Glomerular endothelial cell (primary cell): ENCODE data around the gene TBC1D10B. TPM values are rescaled to one million over a fixed set of nuclear protein-coding genes. Genes with fewer than 3 reads are reported as not detected.
A peak's percentile ranks its signal among the peaks of the same experiment; 100 is the strongest.

Experiments
- DNase-seq: peaks from one replicate; pipeline ENCODE4 v3.0.0-alpha.2; 2011; ENCODE audit warnings: low read depth, low spot score; ENCODE audit errors: extremely low read depth
- total RNA-seq: library from RNA; depleted of rRNA; stranded (reverse); fragments of >200 nt; gene quantifications from 2 replicates; pipeline ENCODE4 v1.2.3, GENCODE V29; 2015

Gene TBC1D10B
- total RNA-seq: 47.8 and 61.4 TPM in 2 replicates

DNA sequence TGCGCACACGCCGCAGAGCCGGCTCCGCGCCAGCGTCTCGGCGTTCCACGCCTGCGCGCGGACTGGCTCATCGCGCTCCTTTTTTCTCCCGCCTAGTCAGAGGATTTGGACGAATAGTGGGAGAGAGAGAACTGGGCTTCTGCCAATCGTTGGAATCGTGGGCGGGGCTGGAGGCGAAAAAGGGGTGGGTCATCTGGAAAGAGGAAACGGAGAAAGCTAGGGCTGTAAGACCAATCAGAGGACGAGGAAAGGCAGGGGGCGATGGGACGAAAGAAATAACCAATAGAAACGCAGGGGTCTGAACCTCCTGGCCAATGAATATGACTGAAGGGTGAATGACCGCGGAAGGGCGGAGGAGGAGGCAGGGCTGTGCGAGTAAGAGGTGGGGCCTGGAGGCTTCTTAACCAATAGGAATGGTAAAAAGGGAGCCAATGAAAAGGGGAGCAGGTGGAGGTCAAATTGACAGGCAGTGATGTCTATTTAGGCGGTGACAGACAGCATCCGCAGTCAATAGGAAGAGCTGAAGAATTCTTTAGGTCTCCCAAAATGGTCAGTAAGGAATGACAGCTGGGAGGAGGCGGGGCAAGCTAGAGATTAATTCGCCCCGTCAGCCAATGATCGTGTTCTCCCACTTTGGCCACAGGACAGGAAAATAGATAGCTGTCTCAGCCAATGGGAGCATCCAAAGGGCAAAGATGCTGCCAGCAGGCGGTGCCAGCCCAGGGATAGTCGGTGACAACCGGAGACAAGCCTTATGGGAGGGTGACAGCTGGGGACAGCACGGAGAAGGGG lies at the start of gene TBC1D10B:
Gene TBC1D10B (minus strand): TSS at position 39 of the 792 bp plus-strand sequence. CDS start 311 bp downstream, outside the sequence.
- DNase-seq: peak; percentile 100

GRCh38 chr16:30418350-30419181 lies 48.3 kb upstream of the TBC1D10B start:
- DNase-seq: no peak

DNA sequence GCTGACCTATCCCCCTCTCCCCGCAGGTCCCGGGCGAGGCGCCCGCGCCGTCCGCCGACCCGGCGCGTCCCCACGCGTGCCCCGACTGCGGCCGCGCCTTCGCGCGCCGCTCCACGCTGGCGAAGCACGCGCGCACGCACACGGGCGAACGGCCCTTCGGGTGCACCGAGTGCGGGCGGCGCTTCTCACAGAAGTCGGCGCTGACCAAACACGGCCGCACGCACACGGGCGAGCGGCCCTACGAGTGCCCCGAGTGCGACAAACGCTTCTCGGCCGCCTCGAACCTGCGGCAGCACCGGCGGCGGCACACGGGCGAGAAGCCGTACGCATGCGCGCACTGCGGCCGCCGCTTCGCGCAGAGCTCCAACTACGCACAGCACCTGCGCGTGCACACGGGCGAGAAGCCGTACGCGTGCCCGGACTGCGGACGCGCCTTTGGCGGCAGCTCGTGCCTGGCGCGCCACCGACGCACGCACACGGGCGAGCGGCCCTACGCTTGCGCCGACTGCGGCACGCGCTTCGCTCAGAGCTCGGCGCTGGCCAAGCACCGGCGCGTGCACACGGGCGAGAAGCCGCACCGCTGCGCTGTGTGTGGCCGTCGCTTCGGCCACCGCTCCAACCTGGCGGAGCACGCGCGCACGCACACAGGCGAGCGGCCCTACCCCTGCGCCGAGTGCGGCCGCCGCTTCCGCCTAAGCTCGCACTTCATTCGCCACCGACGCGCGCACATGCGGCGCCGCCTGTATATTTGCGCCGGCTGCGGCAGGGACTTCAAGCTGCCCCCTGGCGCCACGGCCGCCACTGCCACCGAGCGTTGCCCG lies 47.4 kb upstream of the TBC1D10B start:
- DNase-seq: no peak

GRCh38 chr16:30416624-30417528 lies 46.6 kb upstream of the TBC1D10B start:
- no peak for DNase-seq

GRCh38 chr16:30416047-30416603 lies 45.8 kb upstream of the TBC1D10B start:
- DNase-seq: no peak

DNA sequence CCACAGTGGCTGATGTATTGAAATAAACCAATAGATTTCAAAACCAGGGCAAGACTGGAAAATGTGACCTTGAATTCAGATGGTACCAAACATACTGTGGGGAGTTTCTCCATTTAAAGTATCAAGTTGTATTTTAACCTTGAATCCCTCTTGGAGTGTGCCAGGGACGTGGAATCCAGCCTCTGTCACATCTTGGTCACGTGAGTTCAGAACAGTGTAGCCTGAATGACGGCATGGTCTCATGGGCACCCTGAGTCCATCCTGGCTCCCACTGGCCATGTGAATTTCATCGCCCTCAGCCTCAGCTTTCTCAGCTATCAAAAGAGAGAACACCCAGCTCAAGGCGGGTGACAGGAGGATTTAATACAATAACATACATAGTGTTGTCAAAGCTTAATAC lies 43.9 kb upstream of the TBC1D10B start:
- no peak for DNase-seq

DNA sequence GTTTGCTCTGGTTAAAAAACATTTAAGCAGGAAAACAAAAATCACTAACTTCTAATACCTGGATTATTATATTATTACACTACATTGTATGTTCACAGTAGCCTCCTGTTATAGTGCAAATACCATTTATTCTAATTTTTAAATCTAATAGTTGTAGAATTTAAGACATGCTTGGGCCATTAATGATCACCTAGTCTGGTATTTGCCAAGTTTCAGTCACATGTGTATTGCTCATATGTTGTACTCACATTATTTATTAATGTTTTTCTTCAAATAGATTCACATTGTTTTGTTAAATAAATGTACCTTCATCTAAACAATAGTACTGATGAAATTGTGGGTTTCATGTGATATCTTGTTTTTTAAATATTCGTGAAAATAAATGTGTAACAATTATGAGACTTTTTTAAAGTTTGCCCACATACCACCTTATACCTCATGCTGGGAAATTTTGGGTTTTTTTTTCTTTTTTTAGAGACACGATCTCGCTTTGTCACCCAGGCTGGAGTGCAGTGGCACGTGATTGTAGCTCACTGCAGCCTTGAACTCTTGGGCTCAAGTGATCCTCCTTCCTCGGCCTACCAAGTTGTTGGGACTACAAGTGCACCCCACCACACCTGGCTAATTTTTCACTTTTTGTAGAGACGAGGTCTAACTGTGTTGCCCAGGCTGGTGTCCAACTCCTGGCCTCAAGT lies 43.0 kb upstream of the TBC1D10B start:
- no peak for DNase-seq

GRCh38 chr16:30409125-30410060 lies 39.1 kb upstream of the TBC1D10B start:
- DNase-seq: no peak

- DNase-seq: no peak
Measured at GRCh38 chr16:30407804-30408534, 37.7 kb upstream of the TBC1D10B start.

DNA sequence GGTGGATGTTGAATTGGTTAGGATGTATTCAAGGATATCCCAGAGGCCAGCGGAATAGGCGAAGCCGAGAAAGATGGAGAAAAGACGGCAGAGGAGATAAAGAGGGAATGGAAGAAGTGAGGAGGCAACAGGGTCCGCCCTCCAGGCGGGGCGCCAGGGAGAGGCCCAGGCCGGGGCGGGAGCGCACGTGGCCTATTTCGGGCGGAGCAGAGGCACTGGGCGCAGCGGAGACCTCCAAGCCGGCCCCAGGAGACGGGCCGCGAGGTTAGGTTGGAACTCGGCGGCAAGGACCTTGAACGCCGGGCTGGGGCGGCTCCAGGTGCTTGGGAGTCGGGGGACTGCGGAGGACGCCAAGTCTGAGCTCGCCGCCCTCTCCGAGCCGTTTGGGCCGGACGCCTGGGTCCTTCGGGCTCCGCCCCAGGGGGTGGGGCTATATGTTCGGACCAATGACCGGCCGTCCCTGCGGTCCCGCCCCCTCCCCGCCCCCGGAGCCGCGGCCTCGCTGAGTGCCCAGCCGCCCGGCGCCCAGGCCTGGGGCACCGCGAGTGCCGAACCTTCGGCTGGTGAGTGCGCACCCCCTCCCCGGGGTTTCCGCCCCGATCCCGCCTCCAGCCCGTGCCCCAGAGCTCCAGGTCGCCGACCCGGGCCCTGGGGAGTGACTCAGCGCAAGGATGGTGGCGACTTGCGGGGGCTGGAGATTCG lies 37.0 kb upstream of the TBC1D10B start, which contains the start of gene ZNF771:
Gene ZNF771 (plus strand): TSS at position 505 of the 702 bp plus-strand sequence. CDS start 448 bp downstream, outside the sequence.
- DNase-seq: no peak

DNA sequence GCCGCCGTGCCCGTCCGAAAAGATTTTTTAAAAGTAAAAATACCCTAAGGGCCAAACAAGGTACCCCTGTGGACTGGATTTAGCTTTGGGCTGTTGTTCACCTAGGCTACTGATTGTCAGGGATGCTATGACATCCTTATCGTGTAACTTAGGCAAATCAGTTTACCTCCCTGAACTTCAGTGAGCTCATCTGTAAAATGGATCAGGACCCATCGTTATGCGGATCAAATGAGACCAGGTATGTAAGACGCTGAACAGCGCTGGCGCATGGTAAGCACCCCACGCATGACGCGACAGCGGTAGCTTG lies 36.5 kb upstream of the TBC1D10B start:
- DNase-seq: no peak

DNA sequence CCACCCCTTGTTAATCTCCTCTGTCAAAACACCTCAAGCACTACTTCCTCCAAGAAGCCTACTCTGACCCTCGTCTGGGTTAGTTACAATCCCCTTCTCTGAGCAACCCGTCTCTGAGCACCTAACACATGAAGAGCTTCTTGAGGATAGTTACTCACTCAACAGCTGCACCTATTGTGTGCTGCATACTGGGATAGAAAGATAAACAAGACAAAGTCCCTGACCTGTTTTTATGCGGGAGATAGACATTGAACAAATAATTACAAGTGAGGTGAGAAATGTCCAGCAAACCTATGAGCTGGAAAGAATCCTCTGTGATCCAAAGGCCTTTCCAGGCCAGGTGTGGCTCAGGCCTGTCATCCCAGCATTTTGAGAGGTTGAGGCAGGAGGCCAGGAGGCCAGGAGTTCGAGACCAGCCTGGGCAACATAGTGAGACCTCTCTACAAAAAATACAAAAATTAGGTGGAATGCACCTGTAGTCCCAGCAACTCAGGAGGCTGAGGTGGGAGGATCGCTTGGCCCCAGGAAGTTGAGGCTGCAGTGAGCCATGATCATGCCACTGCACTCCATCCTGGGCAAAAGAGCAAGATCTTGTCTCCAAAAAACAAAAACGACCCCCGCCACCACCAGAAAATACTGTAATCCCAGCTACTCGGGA lies 31.6 kb upstream of the TBC1D10B start:
- DNase-seq: no peak

DNA sequence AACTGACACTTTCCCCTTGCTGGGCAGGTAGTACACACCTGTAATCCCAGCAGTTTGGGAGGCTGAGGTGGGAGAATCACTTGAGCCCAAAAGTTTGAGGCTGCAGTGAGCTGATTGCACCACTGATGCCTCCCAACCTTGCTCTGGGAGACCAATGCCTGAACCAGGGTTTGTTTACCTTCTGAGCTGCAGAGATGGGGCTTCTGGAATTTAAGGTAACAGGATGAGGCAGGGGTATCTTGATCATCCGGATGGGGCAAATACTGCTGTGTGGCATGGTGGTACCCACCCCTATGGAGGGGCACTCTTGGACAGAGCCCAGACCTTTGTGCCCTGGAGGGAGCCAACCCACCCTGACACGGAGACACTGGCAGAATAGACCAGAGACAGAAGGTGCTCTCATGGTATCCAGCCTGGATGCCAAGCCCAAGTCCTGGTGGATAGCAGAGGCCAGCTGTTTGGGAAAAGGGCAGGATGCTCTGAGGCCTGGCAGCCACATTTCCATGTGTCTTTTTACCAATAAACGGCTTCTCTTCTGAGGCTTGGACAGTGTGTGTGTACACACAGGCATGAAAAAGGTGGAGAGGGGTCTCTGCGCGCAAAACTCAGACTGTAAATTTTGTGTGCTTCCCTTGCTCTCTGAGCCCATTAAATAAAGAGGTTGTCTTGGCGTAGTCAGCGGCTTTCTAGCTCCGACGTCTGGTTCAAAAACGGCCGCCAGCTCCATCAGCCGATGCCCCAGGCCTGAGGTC lies 29.3 kb upstream of the TBC1D10B start:
- DNase-seq: no peak

- no peak for DNase-seq
Measured at GRCh38 chr16:30398661-30399434, 28.6 kb upstream of the TBC1D10B start.
